GM18498 (cell line): ENCODE measurements around the gene MAGI1.

Experiments
- ATAC-seq: cut with Tn5 transposase; IDR thresholded peaks from one replicate; pipeline ENCODE4 v1.9.1; 2021; ENCODE audit warnings: mild to moderate bottlenecking, moderate library complexity; ENCODE audit not compliant: unreplicated experiment

MAGI1 gene

DNA sequence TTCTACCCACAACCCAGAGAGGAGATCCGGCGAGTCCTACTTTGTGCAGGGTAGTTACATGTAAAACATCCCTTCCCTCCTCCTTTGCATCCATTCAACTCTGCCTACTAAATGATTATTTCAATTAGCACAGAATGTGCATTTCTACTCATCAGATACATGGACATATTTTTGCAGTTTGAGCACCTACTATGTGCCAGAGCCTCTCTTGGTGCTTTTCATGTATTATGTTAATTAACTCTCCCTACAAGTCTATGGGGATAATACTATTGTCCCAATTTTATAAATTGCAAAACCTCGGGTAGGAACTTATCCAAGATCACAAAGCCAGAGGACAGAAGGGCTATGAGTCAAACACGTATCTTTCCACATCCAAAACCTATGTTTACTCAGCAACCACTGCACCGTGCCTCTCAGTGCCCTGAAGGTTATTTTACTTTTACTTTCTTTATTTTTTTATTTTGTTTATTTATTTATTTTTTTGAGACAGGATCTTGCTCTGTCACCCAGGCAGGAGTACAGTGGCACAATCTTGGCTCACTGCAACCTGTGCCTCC is 432.8 kb downstream of the MAGI1 start:
- ATAC-seq, result no peak

DNA sequence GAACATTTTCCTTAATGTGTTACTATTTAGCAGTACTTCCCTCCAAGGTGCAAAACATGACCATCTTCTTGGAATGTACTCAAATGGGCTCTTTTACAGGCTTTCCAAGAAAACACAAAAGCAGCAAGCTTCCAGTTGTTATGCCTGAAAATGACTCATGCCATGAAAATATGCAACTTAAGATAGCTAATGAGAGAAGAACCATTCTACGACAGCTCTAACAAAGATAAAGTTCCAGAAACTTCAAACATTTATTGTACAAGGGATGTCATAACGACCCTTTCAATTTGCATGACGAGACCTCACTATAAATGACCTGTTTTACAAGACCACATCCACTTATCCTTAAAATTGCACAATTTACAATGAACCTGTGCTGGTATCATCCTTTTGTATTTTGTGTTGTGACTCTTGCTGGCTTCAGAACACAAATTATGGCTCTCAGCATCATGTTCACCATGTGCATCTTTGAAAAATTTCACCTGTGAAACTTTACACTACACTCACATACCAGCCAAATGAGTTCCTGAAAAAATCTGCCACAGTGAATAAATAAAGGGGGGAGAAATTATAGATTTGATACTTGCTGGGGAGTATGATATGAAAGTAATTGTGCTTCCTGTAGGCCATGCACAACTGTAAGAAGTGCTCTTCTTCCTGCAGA is 433.7 kb downstream of the MAGI1 start:
- no peak for ATAC-seq

DNA sequence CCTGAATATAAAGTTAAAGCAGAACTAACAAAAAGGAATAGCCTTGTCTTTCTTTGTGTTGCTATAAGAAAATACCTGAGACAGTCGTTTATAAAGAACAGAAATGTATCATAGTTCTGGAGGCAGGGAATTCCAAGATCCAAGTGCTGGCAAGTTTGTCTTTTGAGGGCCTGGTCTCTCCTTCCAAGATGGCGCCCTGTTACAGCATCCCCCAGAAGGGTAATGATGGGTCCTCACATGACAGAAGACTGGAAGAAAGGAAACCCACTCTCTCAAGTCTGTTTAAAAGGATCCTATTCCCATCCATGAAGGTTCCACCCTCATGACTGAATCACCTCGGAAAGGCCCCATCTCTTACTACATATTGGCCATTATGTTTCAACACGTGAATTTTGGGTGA is 435.1 kb downstream of the MAGI1 start:
- ATAC-seq, result no peak

DNA sequence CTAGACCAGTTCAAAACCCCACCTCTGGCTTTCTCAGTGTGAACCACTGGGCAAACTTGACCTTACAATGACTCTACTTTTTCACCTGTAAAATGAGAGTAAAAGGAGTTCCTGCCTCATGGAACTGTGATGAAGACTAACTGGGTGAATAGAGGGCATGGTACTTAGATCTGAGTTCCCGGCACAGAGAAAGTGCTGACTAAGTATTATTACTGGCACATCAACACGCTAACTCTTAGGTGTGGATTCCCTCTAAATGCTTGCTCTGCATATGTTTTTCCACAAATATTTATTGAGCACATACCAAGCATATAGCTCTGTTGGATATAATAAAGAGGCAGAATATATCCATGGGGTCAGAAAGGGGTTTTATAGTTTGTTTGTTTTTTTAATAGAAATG is 437.8 kb downstream of the MAGI1 start:
- ATAC-seq, result no peak

DNA sequence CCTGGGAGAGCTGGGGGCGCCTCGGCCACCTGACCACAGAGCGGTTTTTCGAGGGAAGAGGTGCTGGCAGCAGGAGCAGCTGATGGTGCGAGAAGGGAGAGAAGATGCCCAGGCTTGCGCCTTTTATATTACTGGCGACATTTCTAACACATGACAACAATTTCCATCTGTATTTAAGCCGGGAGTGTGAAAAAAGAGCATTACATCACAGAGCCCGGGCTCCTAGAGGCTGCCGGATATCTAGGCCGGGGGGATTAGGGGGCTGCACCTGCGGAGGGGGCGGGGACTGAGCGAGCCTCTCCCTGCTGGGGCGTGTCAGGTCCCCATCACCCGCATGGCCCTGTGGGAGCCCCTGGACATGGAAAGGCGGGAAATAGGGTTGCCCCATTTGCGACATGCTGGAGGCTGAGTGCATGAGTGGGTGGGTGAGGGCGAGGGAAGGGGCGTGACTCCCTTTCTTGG is 440.7 kb downstream of the MAGI1 start:
- ATAC-seq, result no peak

DNA sequence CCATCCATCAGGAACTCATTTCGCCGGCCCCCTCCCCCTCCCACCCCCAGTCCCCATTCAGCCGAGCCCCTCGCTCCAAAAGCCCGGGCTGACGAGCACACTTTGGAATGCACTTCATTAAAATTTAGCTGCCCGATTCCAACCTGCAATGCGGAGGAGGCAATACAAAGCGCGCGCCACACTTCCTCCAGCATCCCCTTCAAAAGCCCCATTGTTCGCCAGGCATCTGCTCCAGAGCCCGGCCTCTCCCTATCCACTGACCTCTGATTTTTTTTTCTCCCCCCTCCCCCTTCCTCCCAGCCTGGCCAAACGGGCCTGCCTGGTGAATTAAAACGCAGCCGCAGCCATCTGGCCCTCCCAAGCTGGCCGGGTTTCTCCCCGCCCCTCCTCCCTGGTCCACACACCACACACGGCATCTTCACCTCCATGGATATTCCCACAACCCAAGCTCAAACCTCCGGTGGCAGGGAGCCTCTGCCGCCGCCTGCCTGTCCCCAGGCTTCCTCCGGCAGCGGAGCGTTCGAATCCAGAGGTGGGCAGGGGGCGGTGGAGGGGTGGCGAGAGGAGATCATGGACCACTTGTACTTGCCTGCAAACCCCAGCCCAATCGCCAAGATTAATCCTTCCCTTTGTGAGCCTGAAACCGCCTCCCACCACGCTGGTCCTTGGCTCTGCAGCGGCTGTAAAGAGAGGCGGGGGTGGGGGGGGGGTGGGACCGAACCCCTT is 441.3 kb downstream of the MAGI1 start:
- no peak for ATAC-seq

DNA sequence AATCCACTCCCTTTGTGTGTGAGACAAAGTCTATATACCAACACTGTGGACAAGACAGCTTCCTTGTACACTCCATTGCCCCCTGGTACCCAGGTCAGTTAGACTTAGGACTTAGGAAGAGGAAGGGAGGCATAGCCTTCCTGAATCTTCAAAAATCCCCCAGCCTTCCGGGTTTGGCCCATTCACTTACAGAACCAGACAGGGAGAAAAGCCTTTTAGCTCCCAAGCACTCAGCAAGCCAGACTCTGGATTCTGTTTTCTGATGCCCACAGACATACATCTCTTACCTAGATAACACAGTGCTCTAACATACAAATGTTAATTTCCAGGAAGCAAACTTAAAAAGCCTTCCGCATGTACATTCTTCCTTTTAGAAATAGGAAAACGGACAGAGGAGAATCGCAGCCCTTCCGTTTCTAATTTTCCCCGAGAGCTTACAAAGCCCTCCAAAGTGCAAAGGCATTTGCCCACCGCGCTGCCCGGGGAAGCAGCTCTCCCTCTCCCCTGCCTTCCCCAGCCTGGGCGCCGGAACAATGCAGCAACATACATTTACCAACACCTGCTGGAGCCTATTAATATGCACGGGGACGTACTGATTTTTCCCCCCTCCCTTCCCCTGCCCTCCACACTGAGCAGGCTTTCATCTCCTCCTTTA is 442.0 kb downstream of the MAGI1 start:
- no peak for ATAC-seq

DNA sequence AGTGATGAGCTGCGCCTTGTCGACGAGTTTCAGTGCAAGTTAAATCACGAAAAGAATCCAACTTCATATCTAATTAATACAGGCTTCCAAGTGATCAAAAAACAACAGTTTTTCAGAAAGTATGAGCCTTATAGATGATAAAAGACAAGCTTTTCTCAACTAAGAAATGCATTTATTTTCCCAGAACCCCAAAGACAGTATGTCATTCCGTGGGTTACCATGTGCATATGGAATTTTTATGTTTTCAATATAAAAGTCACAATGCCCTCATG is 442.8 kb downstream of the MAGI1 start:
- ATAC-seq, result no peak

DNA sequence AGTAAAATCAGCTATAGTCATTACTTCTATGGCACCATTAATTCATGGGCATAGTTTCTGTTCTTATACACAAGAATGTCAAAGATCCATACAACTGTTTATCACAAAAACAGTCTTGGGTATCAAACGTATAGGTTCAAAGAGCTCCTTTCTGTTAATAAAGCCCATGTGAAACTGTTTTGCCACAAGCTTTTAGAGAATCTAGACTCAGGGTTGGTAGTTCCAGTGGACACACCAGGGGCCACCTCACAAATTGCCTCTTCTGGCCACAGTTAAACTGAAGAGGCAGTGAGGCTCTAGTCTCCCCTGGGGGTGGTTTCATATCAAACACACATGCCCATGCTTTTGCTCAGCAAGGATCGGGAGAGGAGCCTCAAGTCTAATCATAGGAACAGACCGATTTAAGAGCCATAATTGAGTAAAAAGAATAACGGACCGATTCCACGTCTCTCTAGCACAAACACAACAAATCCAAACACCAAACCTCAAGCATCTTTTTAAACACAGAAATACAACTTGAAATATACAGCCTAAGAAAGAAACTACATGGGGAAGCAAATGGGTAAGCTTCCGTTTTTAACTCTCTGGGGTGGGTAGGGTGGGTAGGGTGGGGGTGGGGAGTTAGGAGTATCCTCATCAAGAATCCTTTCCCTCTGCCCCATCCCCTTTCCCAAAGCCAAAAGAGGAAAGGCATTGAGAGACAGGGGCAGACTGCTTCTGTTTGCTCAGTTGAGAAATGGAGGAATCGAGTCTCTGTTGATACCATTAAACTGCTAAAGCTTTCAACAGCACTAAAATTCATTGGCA is 443.3 kb downstream of the MAGI1 start:
- ATAC-seq, result no peak

DNA sequence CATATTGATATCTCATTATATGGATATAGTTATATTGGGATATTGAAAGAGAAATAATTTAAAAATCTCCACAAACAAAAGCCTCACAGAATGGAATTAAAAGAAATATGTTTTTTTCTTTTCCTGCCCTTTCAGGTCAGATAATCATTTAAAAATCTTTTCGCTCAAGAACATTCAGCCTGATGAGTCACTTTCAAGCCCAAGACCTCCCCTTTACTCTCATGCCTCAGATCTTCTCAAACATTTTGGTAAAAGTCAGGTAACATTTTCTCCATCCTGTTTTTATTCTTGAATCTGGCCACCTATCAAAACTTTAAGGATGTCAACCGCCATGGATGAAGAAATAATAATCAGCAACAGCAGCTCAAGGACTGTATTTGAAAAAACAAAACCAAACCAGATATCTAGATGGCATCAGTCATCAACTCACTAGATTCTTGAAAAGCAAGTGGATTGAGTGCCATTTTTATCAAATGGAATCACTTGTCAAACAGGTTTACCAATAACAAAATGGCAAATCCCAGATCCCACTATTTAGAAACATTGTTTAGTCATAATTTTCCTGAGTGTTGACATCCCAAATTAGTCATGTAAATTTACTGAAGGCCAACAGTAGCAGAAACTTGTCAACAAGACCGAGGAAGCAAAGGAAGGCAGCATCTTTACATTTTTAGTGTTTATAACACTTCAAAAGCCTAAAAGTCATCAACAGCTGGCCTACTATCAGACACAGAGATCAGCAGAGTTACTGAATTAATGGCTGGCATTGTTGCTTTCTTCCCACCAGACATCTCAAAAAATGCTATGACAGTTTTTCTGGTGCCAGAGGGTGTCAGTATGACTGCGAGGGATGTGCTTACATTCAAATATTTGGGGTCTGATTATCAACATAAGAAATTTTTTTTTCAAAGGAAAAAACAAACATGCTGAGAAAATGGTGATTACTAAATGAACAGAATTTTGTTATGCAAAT is 444.7 kb downstream of the MAGI1 start:
- no peak for ATAC-seq

DNA sequence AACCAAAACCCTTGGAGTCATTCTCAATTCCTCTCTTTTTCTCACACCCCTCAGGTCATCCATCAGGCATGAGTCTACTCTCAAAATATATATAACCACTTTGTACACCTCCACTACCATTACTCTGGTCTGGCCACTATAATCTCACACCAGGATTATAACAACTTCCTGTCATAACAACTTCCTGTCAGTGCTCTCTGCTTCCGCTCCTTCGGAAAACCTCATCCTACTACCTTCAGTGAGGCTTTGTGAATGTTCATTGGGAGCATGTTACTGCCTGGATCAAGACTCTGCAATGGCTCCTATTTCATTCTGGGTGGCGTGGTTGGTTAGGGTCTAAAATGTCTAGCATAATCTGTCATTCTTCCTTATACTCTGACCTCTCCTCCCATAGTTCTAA is 447.4 kb downstream of the MAGI1 start:
- no peak for ATAC-seq

DNA sequence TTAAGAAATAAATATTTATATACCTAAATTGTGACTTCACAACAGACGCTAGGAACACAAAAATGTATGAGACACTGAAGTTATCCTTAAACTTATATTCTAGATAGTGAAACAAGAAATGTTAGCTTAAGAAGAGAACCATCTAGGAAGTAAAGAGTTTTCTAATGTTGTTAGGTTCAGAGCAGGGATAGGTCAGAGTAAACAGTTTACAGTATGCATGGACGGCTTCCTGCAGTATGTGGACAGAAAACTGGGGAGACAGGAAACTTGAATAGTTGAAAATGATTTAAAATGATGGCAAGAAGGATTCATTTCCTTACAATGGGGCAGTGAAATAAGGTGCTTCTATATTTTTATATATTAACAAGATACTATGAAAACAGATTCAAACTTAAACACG is 449.8 kb downstream of the MAGI1 start:
- no peak for ATAC-seq

DNA sequence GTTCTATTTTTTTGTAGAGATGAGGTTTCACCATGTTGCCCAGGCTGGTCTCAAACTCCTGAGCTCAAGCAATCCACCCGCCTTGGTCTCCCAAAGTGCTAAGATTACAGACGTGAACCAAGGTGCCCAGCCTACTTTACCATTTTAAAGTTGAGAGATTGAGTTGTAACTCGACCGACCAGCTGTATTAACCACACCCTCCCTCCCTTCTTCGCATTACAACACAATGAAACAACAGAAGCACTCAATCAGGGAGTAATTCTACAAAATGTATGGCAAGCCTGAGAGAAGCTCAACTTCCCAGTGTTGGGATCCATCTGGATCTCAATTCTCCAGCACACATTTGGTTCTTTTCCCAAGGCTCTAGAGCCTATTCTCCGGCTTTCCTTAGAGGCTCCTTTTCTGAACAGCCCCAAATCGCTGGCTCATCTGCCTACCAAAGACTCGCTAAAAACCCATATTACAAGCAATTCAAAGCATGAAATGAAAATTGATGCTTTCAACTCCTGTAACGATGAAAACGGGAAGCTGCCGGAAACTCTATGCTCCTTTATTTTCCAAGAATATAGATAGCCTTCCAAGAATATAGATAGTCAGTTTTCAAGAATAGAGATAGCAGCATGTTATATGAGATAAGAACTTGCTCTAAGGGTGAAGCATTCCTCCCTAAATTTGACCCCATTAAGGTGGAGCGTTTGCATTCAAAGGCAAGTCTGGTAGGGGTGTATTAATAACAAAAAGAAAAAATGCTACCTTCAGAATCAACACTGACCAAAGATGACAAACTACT is 450.9 kb downstream of the MAGI1 start:
- no peak for ATAC-seq

DNA sequence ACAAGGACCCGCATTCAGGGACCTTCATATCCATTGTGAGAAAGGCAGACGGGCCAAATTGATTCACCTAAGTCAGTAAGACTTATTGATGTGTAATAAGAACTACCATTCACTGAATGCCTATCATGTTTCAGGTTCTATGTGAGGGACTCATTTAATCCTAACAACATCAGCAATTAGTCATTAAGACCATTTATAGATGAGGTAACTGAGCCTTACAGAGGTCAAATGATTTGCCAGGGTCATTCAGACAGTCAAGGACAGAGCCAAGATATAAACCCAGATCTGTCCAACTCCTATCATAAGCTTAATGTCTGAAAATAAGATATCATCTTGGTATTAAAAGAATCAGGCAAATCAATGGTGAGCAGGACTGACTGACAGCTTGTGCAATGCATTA is 453.8 kb downstream of the MAGI1 start:
- no peak for ATAC-seq

DNA sequence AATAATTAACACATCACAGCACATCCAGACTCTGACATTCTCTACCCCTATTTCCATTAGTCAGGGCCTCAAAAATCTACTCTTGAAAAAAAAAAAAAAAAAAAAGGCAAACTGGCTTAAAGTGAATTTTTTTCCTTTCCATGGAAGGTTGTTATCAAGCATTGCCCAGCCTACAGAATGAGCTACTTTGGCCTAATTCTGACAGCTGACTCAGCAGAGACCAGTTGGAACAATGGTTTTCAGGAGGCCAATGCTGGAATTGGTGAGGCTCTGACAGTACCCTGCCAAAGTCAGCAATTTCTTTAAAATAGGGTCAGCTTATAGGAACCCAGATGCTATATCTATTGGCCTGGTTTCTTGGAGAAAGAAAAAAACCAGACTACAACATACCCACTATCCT is 454.7 kb downstream of the MAGI1 start:
- no peak for ATAC-seq

DNA sequence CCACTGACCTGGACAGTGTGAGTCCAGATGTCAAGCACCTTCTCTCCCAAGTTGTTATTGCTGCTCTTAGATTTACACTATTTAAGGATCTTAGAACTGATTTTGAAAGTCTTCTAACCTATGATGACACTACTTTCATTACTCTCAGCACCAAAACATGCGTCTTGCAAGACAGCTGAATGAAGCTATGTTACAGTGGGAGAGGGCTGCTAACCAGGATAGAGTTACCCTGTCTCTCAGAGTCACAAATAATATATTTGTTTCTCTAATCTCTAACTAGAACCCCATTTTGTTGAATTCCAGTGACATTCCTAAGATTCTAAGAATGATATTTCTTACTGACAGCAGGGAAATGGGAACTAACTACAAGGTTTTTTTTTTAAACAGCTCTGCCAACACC is 455.5 kb downstream of the MAGI1 start:
- ATAC-seq, result no peak

DNA sequence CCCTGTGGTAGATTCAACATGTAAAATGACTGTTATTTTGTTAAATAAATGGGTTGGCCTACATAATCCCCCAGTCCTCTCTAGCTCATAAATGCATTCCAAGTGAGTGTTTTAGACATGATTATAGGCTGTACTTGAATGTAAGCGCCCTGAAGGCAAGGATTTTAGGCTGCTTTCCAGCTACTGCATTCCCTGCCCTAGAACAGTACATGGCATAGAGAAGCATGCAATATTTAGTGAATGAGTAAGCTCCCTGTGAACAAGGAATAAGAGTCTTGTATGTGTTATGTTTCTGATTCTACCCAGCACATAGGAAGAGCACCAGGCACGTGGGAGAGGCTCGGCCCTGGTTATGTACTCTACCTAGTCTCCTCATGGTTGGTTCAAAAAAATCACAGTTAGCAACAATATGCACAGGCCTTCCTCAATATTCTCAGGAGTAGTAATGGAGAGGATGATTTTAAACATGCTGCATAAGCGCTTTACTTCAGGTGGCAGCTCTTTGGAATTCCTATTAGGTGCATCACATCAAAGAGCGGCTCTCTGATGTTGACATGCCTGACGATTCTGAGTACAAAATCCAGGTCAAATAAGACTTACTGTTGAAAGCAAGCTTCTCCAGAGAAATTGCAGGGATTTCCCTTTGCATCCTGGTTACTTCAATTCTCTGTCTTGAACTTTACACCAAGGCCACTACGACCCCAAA is 456.6 kb downstream of the MAGI1 start:
- no peak for ATAC-seq

DNA sequence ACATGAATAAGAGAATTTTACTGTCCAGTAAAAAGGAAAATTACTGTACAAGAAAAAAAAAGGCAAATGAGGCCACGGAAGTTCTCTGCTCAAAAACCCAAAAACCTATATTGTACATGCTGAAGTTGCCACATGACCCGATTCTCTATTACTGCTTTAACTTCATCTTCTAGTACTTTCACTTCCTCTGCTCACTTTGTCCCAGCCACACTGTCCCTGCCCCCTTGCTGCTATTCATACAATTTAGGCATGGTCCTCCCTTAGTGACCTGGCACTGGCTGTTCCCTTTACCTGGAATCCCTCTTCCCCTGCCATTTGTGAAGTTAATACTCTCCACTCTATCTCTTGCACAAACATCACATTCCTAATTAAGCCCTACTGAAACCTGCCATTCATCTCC is 457.4 kb downstream of the MAGI1 start:
- ATAC-seq, result no peak

DNA sequence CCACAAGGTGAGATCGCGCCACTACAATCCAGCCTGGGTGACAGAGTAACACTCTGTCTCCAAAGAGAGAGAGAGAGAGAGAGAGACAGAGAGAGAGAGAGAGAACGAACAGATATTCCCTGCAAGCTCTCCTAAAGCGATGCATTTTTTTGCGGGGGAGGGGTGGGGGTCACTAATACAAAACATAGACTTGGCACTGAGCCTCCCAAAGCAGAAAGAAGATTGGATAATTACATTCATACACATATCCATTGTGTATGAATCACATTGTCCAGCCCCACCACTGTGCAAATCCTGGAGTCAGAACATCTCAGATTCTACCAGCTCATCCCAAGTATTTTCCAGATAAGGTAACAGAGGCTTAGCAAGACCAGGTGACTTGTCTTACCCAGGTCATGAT is 459.9 kb downstream of the MAGI1 start:
- ATAC-seq, result no peak
